Body of pancreas (tissue), 4 donors: ENCODE measurements around the gene THEM5. TPM values are rescaled to one million over a fixed set of nuclear protein-coding genes. Genes with fewer than 3 reads are reported as not detected.

Experiments
- ATAC-seq: fragments of 150-250 bp; one replicate; pipeline ENCODE4 v1.9.1; 2016
- DNase-seq, 4 donors: peaks; one replicate each; pipeline ENCODE4 v3.0.0-alpha.2; 2019
- H3K27ac ChIP-seq, 4 donors: fragments of 200-600 bp; sonication (generic); 1 replicate in 3 of 4; 2 replicates in 1 of 4; pipeline versions ENCODE4 v1.5.1 to v1.6.1; 2016 to 2019; ENCODE audit warnings: mild to moderate bottlenecking in 1 of 4, mixed read lengths in 1 of 4, moderate library complexity in 1 of 4
- H3K27me3 ChIP-seq, 2 donors: fragments of 200-600 bp; sonication (generic); one replicate each; pipeline ENCODE4 v1.6.0; 2016; ENCODE audit warnings: mild to moderate bottlenecking in 1 of 2
- H3K36me3 ChIP-seq, 2 donors: fragments of 200-600 bp; sonication (generic); replicated peaks in 1 of 2; 2 replicates each; pipeline ENCODE4 v1.5.1; 2016; ENCODE audit warnings: low read depth in 2 of 2; ENCODE audit not compliant: insufficient read depth in 1 of 2
- H3K4me1 ChIP-seq: fragments of 200-600 bp; sonication (generic); one replicate; pipeline ENCODE4 v1.6.0; 2016
- H3K4me3 ChIP-seq, 2 donors: fragments of 200-600 bp; sonication (generic); 1 replicate in 1 of 2; 2 replicates in 1 of 2; pipeline ENCODE4 v1.5.1; 2016 to 2019
- H3K9me3 ChIP-seq, 3 donors: fragments of 200-600 bp; sonication (generic); 1 replicate in 2 of 3; 2 replicates in 1 of 3; pipeline ENCODE4 v1.5.1; 2016
- POLR2A ChIP-seq, 3 donors: fragments of 450-650 bp; IDR thresholded peaks; one replicate each; pipeline ENCODE4 v1.6.1; 2016; ENCODE audit warnings: antibody characterized with exemption in 3 of 3, mild to moderate bottlenecking in 2 of 3
- WGBS, 2 donors: methylation state at CpG; one replicate each; pipeline ENCODE4 v1.1.5; 2017; 5-methylcytosine and 5-hydroxymethylcytosine counted together
- intact Hi-C: fragments of 100-400 bp; cut with DNase I; formaldehyde crosslinking; loops from one replicate; pipeline ENCODE4 v1.15.1; 2023
- total RNA-seq, 2 donors: library from RNA; depleted of rRNA; stranded (reverse); fragments of >200 nt; gene quantifications; one replicate each; pipeline ENCODE4 v1.1.0, GENCODE V29; 2016
- TF ChIP-seq, protein P1 (sequence below), 7 experiments: fragments of 450-650 bp in 4 of 7; fragments of 200-600 bp in 3 of 7; sonication (generic) in 3 of 7; IDR thresholded peaks; one replicate each; pipeline ENCODE4 v1.5.1; 2016 to 2019; ENCODE audit warnings: antibody characterized with exemption in 7 of 7

Gene THEM5
- total RNA-seq, 2 donors from 2014 or later = not detected

DNA sequence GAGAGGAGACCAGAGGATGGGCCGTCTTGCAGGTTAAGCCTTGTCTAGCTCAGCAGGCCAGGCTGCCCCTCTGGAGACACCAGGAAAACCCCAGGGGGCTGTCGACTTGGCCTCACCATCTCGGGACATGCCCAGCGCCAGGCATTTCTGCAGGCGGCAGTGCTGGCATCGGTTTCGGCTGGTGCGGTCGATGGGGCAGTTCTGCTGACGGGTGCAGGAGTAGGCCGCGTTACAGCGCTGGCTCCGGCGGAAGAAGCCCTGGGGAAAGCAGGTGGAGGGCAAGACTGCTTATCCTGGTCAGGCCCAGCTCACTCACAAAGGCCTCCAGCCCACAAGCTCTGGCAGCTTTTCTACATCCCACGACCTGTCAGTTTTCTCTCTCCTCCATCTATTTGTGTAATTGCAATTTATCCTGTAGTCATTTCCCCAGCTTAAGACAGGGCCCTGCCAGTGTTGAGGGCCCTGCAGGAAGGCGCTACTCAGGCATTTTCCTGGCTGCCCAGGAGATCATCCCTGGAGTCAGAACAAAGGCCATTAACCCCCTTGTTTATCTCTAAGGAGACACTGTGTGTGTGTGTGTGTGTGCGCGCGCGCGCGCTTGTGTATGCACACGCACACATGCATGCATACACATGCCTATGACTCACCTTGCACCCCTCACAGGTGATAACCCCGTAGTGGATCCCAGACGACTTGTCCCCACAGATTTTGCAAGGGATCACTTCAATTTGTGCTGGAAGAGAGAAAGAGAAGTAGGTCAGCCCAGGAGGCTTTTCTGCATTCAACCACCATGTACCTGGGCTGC, 36.8 kb downstream of the THEM5 start:
- peaks cover 24% of the 10 kb centered on the region for H3K4me1 ChIP-seq
- DNase-seq (no peak), ATAC-seq (no peak)
- no peak overlapping the region for H3K4me3 ChIP-seq
- no peaks in the 10 kb centered on the region for H3K9me3 ChIP-seq
- WGBS, 2 donors = 74 to 77% methylated on average over 23 to 26 of the region's 26 CpGs
- no peak overlapping the region for H3K27ac ChIP-seq
- peaks cover 0 to 12% of the 10 kb centered on the region in 2 donors for H3K36me3 ChIP-seq
- intact Hi-C loops = no loop called here
- TF ChIP-seq POLR2A (IDR thresholded peaks at IDR 0.05) = no peak
- TF ChIP-seq, protein P1, sequence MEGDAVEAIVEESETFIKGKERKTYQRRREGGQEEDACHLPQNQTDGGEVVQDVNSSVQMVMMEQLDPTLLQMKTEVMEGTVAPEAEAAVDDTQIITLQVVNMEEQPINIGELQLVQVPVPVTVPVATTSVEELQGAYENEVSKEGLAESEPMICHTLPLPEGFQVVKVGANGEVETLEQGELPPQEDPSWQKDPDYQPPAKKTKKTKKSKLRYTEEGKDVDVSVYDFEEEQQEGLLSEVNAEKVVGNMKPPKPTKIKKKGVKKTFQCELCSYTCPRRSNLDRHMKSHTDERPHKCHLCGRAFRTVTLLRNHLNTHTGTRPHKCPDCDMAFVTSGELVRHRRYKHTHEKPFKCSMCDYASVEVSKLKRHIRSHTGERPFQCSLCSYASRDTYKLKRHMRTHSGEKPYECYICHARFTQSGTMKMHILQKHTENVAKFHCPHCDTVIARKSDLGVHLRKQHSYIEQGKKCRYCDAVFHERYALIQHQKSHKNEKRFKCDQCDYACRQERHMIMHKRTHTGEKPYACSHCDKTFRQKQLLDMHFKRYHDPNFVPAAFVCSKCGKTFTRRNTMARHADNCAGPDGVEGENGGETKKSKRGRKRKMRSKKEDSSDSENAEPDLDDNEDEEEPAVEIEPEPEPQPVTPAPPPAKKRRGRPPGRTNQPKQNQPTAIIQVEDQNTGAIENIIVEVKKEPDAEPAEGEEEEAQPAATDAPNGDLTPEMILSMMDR (IDR thresholded peaks at IDR 0.05) = no peak
- H3K27me3 ChIP-seq = no peaks in the 10 kb centered on the region

DNA sequence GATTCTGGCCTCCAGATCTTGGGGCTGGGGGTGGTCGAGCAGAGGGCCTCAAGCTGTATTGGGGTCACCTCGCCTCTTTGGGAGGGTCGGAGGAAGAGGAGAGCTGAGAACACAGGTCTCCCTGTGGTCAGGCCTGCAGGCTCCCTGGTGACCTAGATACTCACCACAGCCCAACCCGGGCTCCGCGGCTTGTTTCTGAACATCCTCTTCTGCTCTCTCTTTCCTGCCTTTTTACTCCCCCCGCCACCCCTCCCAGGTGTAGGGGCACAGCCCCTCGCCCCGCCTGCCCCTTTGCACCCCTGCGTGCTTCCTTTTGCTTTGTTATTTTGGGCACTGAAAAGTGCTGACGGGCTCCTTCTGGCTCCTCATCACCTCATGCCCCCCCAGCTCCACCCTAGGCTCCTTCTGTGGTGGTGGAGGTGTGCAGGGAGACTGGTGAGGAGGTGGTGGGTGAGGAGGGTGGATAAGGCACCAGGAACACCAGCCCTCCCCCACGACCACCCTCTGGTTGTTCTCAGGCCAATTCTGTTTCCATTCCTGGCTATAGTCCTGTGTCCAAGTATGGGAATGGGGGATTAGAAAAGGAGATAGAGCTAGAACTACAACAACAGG, 37.7 kb downstream of the THEM5 start:
- H3K27ac ChIP-seq = no peak overlapping the region

DNA sequence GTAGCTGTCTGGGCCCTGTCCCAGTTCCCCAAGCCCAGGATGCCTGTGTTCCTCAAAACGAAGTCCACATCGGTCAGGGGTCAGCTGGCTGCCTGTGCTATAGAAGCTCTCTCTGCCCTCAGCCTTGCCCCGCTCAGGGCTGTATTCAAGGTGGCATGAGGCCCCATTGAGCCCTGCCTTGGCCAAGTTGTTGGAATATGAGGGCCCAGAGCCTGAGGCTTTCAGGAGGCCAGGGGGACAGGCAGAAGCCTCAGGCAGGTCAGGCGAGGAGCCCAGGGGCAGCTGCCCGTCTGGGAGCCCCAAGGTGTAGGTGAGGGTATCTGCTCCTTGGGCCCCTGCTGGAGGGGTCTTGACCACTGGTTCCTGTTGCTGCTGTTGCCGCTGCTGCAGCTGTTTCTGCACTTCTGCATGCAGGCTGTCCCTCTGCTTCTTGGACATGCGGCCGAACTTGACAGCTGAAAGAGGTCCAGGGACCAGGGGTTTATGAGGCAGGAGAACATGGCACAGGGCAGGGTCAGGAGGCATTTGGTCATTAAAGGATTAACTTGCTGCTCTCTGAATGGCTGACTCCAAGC, 38.5 kb downstream of the THEM5 start:
- TF ChIP-seq POLR2A (IDR thresholded peaks at IDR 0.05) = no peak
- TF ChIP-seq, protein P1 (IDR thresholded peaks at IDR 0.05) = no peak
- no peak for ATAC-seq
- H3K4me1 ChIP-seq = peaks cover 16% of the 10 kb centered on the region
- H3K9me3 ChIP-seq = no peaks in the 10 kb centered on the region
- peaks cover 0 to 12% of the 10 kb centered on the region in 2 donors for H3K36me3 ChIP-seq
- no peak overlapping the region for H3K4me3 ChIP-seq
- no peak for DNase-seq
- no peaks in the 10 kb centered on the region for H3K27me3 ChIP-seq
- 82 to 95% methylated on average over 5 to 8 of the region's 8 CpGs for WGBS, 2 donors
- intact Hi-C loops = no loop called here
- no peak overlapping the region for H3K27ac ChIP-seq

More for the DNA sequence above, 37.7 kb downstream of the THEM5 start:
- Histone ChIP-seq H3K4me3 (no peak overlapping the region), H3K27me3 (no peaks in the 10 kb centered on the region), H3K9me3 (no peaks in the 10 kb centered on the region), H3K36me3 (peaks cover 0 to 12% of the 10 kb centered on the region in 2 donors), H3K4me1 (peaks cover 16% of the 10 kb centered on the region)
- DNase-seq = no peak
- 71 to 87% methylated on average over 12 of the region's 12 CpGs for WGBS, 2 donors
- intact Hi-C loops = no loop called here
- no peak for TF ChIP-seq POLR2A (IDR thresholded peaks at IDR 0.05)
- TF ChIP-seq, protein P1 (IDR thresholded peaks at IDR 0.05) = no peak
- ATAC-seq = no peak

DNA sequence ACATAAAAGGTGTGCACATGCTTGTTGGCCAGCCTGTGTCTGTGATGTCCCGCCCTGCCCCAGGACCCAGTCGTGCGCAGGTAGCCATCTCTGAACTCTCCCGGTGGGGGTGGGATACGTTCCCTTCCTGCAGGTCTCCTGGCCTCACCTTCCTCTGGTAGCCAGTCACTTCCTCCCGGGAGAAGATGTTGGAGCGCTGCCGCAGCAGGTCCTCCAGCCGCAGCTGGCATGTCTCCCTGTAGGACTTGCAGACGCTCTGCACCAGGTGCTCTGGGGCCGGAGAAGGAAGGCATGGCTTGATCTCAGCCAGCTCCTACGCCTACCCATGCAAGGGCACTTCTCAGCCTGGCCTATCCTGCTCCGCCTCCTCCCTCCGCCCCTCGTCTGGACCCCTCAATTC, 39.1 kb downstream of the THEM5 start:
- Histone ChIP-seq H3K36me3 (peaks cover 0 to 12% of the 10 kb centered on the region in 2 donors), H3K27ac (no peak overlapping the region), H3K4me1 (peaks cover 16% of the 10 kb centered on the region), H3K9me3 (no peaks in the 10 kb centered on the region), H3K4me3 (no peak overlapping the region), H3K27me3 (no peaks in the 10 kb centered on the region)
- no peak for DNase-seq
- no peak for ATAC-seq
- WGBS, 2 donors = 92% methylated on average over 15 of the region's 15 CpGs
- intact Hi-C loops = no loop called here
- TF ChIP-seq POLR2A (IDR thresholded peaks at IDR 0.05) = no peak
- TF ChIP-seq, protein P1 (IDR thresholded peaks at IDR 0.05) = no peak
